ENCODE data around the gene CASTOR1.
A peak's percentile ranks its signal among the peaks of the same experiment; 100 is the strongest.
"Not testable (repeated sequence)": the region's sequence is repeated elsewhere in the genome, so short reads cannot be mapped to it uniquely, and the experiment has no call there.

CASTOR1 gene

GRCh38 chr22:30289141-30289979 lies at the start of gene CASTOR1:
CASTOR1 (minus strand) TSS chr22:30289505; CDS start chr22:30289497, 8 bp downstream.
- no peaks in the 10 kb centered on the region for H3K36me3 Mint-ChIP-seq (ENCODE audit: low read depth)
- TF ChIP-seq CTCF (IDR thresholded peaks at IDR 0.05) = no peak
- H3K4me3 Mint-ChIP-seq = peak within 1 kb of the TSS; percentile 85
- peak within 1 kb of the TSS; percentile 73 for H3K27ac Mint-ChIP-seq
- no peaks in the 10 kb centered on the region for H3K27me3 Mint-ChIP-seq (ENCODE audit: low read depth, poor library complexity)
- no peaks in the 10 kb centered on the region for H3K9me3 Mint-ChIP-seq
- H3K4me1 Mint-ChIP-seq = peaks cover 35% of the 10 kb centered on the region
- peak; percentile 98 for DNase-seq

DNA sequence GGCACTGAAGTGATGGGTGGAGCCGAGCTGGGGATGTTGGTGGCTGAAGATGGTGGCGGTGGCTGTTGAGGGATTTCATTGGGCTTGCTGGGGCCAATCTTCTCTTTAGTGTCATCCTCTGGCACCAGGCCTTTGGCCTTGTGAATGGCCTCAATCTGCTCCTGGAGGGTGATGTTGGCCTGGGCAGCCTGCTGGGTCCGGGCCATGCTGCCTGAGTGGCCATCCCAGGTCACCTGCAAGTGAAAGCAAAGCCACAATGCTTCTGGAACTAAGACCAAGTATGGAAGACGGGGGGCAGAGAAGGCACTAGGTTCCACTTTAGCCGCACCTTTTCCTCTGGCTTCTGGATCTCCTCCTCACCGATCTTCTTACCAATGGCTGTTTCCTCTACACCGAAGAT lies 49.5 kb upstream of the CASTOR1 start:
- Mint-ChIP-seq H3K36me3 (ENCODE audit: low read depth) (peaks cover 82% of the 10 kb centered on the region), H3K4me3 (no peak overlapping the region), H3K9me3 (no peaks in the 10 kb centered on the region), H3K27me3 (ENCODE audit: low read depth, poor library complexity) (no peaks in the 10 kb centered on the region), H3K4me1 (no peaks in the 10 kb centered on the region), H3K27ac (no peak overlapping the region)
- no peak for DNase-seq
- TF ChIP-seq CTCF (IDR thresholded peaks at IDR 0.05) = no peak

GRCh38 chr22:30338341-30338740 lies 49.0 kb upstream of the CASTOR1 start:
- H3K4me1 Mint-ChIP-seq; H3K27ac Mint-ChIP-seq; H3K27me3 Mint-ChIP-seq (ENCODE audit: low read depth, poor library complexity); DNase-seq; H3K4me3 Mint-ChIP-seq; H3K9me3 Mint-ChIP-seq: not testable (repeated sequence)
- H3K36me3 Mint-ChIP-seq (ENCODE audit: low read depth) = peaks cover 82% of the 10 kb centered on the region

- no peaks in the 10 kb centered on the region for H3K27me3 Mint-ChIP-seq (ENCODE audit: low read depth, poor library complexity)
- no peaks in the 10 kb centered on the region for H3K9me3 Mint-ChIP-seq
- TF ChIP-seq CTCF (IDR thresholded peaks at IDR 0.05) = no peak
- H3K27ac Mint-ChIP-seq = no peak overlapping the region
- no peaks in the 10 kb centered on the region for H3K4me1 Mint-ChIP-seq
- no peak overlapping the region for H3K4me3 Mint-ChIP-seq
- peaks cover 80% of the 10 kb centered on the region for H3K36me3 Mint-ChIP-seq (ENCODE audit: low read depth)
- DNase-seq = no peak
These were observed 48.1 kb upstream of the CASTOR1 start for GRCh38 chr22:30337461-30337778.

DNA sequence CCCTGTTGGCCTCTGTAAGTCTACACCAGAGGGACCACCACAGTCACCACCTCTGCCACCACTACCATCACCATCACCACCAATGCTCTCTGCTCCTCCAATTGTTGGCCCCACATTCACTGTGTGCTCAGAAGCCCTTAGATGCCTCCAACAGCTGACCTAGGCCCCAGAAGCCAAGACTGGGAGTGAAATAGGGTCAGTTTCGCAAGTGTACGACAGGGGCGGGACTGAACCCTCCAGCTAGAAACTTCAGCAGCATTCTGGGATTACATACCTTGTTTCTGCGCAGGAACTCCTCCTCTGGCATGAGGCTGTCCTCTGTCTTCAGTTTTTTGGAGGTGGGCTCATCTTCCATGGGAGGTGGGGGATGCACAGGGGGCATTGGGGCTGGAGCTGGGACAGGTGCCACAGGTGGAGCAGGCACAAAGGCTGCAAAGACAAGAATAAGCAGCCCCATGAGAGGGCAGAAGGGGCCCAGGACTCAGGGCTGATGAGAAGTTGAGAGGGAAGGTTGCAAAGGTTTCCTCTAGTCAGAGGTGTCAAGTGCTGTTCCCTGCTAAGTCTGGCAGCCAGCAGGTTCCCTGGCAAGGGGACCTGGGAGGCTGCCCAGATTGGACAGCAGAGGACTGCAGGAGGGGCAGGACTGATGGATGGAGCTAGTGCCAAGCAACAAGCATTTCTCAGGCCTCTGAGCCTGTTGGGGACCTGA lies 47.6 kb upstream of the CASTOR1 start:
- Mint-ChIP-seq H3K4me1 (no peaks in the 10 kb centered on the region), H3K9me3 (no peaks in the 10 kb centered on the region), H3K4me3 (no peak overlapping the region), H3K36me3 (ENCODE audit: low read depth) (peaks cover 78% of the 10 kb centered on the region), H3K27ac (no peak overlapping the region), H3K27me3 (ENCODE audit: low read depth, poor library complexity) (no peaks in the 10 kb centered on the region)
- DNase-seq = no peak
- TF ChIP-seq CTCF (IDR thresholded peaks at IDR 0.05) = no peak

DNA sequence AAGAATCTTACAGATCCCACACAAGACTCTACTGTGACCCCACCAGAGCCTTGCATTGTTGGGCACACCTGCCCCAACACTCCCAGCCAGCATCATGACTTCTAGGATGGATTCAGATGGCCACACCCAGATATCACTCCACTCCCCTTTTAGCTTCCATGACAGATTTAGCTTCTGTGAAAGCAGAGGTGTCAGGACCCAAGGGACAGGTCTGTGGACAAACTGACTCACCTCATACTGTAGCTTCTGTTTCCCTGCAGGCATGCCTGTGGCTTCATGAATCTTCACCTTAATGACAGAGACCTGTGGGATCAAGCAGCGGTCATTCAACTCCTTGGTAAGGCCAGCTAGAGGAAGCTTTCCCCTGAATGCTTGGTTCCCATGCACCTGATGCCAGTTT lies 45.9 kb upstream of the CASTOR1 start:
- H3K4me3 Mint-ChIP-seq = no peak overlapping the region
- no peak for TF ChIP-seq CTCF (IDR thresholded peaks at IDR 0.05)
- H3K4me1 Mint-ChIP-seq = no peaks in the 10 kb centered on the region
- H3K9me3 Mint-ChIP-seq = no peaks in the 10 kb centered on the region
- no peaks in the 10 kb centered on the region for H3K27me3 Mint-ChIP-seq (ENCODE audit: low read depth, poor library complexity)
- DNase-seq = no peak
- peaks cover 75% of the 10 kb centered on the region for H3K36me3 Mint-ChIP-seq (ENCODE audit: low read depth)
- H3K27ac Mint-ChIP-seq = no peak overlapping the region

Measured in nephron progenitor cell (in vitro differentiated cells).